B cell (primary cell): ENCODE measurements around the gene TEAD1. TPM values are rescaled to one million over a fixed set of nuclear protein-coding genes. Genes with fewer than 3 reads are reported as not detected.

ENCODE experiments used
- ATAC-seq: fragments of 200-7000 bp; cut with Tn5 transposase; one replicate; pipeline ENCODE4 v1.10.0; 2021; ENCODE audit warnings: low read depth, mild to moderate bottlenecking, moderate number of reproducible peaks, moderate library complexity
- CTCF ChIA-PET: fragments of 350-600 bp; sonication (Branson Sonifier 250); formaldehyde crosslinking; loops from one replicate; lab custom pipeline; 2021; ENCODE audit warnings: antibody characterized with exemption, inconsistent platforms; lab: Charles Lee
- POLR2A ChIA-PET: fragments of 350-600 bp; sonication (Branson Sonifier 250); formaldehyde crosslinking; loops from one replicate; lab custom pipeline; 2021; ENCODE audit warnings: antibody characterized with exemption; lab: Charles Lee
- DNase-seq: peaks from one replicate; pipeline ENCODE4 v3.0.0; 2013
- H2AFZ ChIP-seq: 2 replicates; pipeline ENCODE4 v1.6.1; 2012; ENCODE audit warnings: mild to moderate bottlenecking, low read depth, low read length; ENCODE audit not compliant: insufficient read depth, poor library complexity, severe bottlenecking
- H3K27ac ChIP-seq, 2 donors: 1 replicate in 1 of 2; 2 replicates in 1 of 2; pipeline ENCODE4 v1.5.1; 2012 to 2013; ENCODE audit warnings: low read length in 2 of 2, mild to moderate bottlenecking in 2 of 2, moderate library complexity in 1 of 2
- H3K27me3 ChIP-seq, 4 experiments: fragments of 200-600 bp in 1 of 4; sonication (generic) in 1 of 4; replicated peaks in 1 of 4; 1 replicate in 2 of 4; 2 replicates in 2 of 4; pipeline versions ENCODE4 v1.6.1 to v1.7.0; 2013 to 2016; ENCODE audit warnings: low read length in 3 of 4, mild to moderate bottlenecking in 2 of 4, mixed read lengths in 1 of 4, moderate library complexity in 1 of 4; ENCODE audit not compliant: insufficient read depth in 4 of 4, control insufficient read depth in 3 of 4; ENCODE audit errors: control extremely low read depth in 1 of 4
- H3K36me3 ChIP-seq, 2 experiments: replicated peaks in 1 of 2; 1 replicate in 1 of 2; 2 replicates in 1 of 2; pipeline versions ENCODE4 v1.6.1 to v1.7.1; 2013; ENCODE audit warnings: low read length in 1 of 2; ENCODE audit not compliant: insufficient read depth in 2 of 2, control insufficient read depth in 1 of 2; ENCODE audit errors: control extremely low read depth in 1 of 2, extremely low read depth in 1 of 2
- H3K4me1 ChIP-seq, 2 donors: fragments of 200-600 bp in 1 of 2; sonication (generic) in 1 of 2; 1 replicate in 1 of 2; 2 replicates in 1 of 2; pipeline versions ENCODE4 v1.5.1 to v1.6.1; 2013 to 2017; ENCODE audit warnings: low read length in 2 of 2; ENCODE audit not compliant: control insufficient read depth in 2 of 2, insufficient read depth in 2 of 2
- H3K4me2 ChIP-seq: replicated peaks from 2 replicates; pipeline ENCODE3; 2012; ENCODE audit warnings: mild to moderate bottlenecking, low read depth, low read length; ENCODE audit not compliant: poor library complexity, severe bottlenecking
- H3K4me3 ChIP-seq, 5 experiments: fragments of 200-600 bp in 1 of 5; sonication (generic) in 1 of 5; 1 replicate in 3 of 5; 2 replicates in 2 of 5; pipeline versions ENCODE4 v1.5.1 to v1.7.0; 2011 to 2016; ENCODE audit warnings: low read length in 4 of 5, mild to moderate bottlenecking in 4 of 5, low read depth in 2 of 5, control low read depth in 1 of 5, moderate library complexity in 1 of 5; ENCODE audit not compliant: insufficient read depth in 1 of 5; ENCODE audit errors: control extremely low read depth in 1 of 5, extremely low read depth in 1 of 5
- H3K79me2 ChIP-seq: fragments of 200-600 bp; sonication (generic); one replicate; pipeline ENCODE4 v1.6.0; 2016; ENCODE audit warnings: low read length; ENCODE audit not compliant: control insufficient read depth, insufficient read depth
- H3K9ac ChIP-seq: fragments of 200-600 bp; sonication (generic); 2 replicates; pipeline ENCODE4 v1.6.1; 2017; ENCODE audit warnings: mild to moderate bottlenecking, low read length, moderate library complexity
- H3K9me3 ChIP-seq, 3 donors: one replicate each; pipeline versions ENCODE4 v1.6.1 to v1.7.1; 2013; ENCODE audit warnings: low read length in 2 of 3; ENCODE audit not compliant: control insufficient read depth in 2 of 3, insufficient read depth in 1 of 3; ENCODE audit errors: control extremely low read depth in 1 of 3
- H4K20me1 ChIP-seq: 2 replicates; pipeline ENCODE4 v1.6.0; 2012; ENCODE audit warnings: mild to moderate bottlenecking, low read length; ENCODE audit not compliant: insufficient read depth, control insufficient read depth, poor library complexity, severe bottlenecking
- H3K27ac Mint-ChIP-seq: one replicate; pipeline ENCODE4 v1.8.0; 2021; ENCODE audit warnings: mixed read lengths
- H3K27me3 Mint-ChIP-seq: one replicate; pipeline ENCODE4 v1.8.0; 2021; ENCODE audit warnings: mixed read lengths
- H3K4me1 Mint-ChIP-seq: one replicate; pipeline ENCODE4 v1.8.0; 2021; ENCODE audit warnings: mixed read lengths
- H3K4me3 Mint-ChIP-seq: one replicate; pipeline ENCODE4 v1.8.0; 2021; ENCODE audit warnings: mixed read lengths
- H3K9me3 Mint-ChIP-seq: one replicate; pipeline ENCODE4 v1.8.0; 2022; ENCODE audit warnings: mixed read lengths; ENCODE audit not compliant: insufficient read depth
- EZH2 ChIP-seq: IDR thresholded peaks from 2 replicates; pipeline ENCODE4 v1.6.1; 2012; ENCODE audit warnings: borderline replicate concordance, low read depth, mild to moderate bottlenecking, moderate library complexity, low read length; ENCODE audit not compliant: insufficient read depth, poor library complexity, severe bottlenecking
- WGBS: methylation state at CpG from one replicate; pipeline ENCODE4 v1.1.5; 2013; ENCODE audit warnings: missing lambda C conversion rate; ENCODE audit not compliant: insufficient coverage; 5-methylcytosine and 5-hydroxymethylcytosine counted together
- intact Hi-C: fragments of 100-400 bp; cut with micrococcal nuclease; formaldehyde crosslinking; loops from one replicate; pipeline ENCODE4 v1.10.0; 2022
- polyA plus RNA-seq: library from polyadenylated mRNA; depleted of rRNA; stranded (reverse); fragments of >200 nt; gene quantifications from 2 replicates; pipeline ENCODE4 v1.2.3, GENCODE V29; 2012
- total RNA-seq, 2 donors: library from RNA; stranded (reverse); fragments of 120-200 nt in 1 of 2; gene quantifications; 1 replicate in 1 of 2; 2 replicates in 1 of 2; pipeline versions ENCODE4 v1.2.3 to v1.2.4, GENCODE V29; 2013 to 2022
- TF ChIP-seq, protein P1 (sequence below): fragments of 200-600 bp; IDR thresholded peaks from one replicate; pipeline ENCODE4 v1.8.0; 2022; ENCODE audit warnings: antibody characterized with exemption, mild to moderate bottlenecking

The TEAD1 gene
- total and polyA plus RNA-seq, 2 donors (not counting 1 experiment from before 2014, with no cell fraction given), result 0.30 TPM; not detected in 1

DNA sequence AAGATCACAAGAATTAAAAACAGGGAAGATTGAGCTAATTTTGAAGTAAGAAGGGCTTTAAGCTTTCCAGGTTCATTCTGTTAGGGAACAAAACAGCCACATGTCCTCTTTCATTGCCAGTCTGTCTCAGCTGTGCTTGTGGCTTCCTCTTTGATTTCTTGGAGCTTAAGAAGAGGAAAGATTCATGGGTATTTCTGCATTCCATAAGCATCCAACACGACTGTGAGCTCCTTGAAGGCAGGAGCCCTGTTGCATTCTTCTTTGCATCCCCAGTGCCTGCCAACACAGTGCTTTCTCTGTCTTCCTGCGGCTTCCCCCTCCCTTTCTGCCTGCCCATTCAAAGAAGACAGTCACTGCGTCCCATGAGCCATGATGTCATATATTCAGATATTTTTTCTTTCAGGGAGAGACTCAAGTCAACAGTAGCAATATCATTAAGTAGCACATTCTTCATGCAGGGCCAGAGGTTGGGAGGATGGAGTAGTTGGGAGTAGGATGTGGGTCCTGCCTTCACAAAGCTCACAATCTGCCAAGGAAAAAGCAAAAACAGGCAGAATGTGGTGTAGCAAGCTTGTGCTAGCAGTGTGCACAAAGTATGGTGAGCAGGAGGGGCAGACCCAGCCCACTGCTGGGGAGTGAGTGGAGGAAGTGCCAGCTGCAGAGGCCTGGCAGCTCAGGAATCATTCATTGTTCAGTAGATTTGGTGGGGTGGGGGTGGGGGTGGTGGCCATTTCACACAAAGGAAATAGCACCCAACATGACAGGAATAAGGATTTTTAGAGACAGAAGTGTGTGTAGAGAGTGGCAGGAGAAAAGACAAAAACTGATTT is 172.8 kb downstream of the TEAD1 start:
- Histone ChIP-seq H3K4me1 (no peaks in the 10 kb centered on the region), H3K4me2 (no peak overlapping the region), H3K4me3 (no peak overlapping the region), H4K20me1 (no peaks in the 10 kb centered on the region), H3K79me2 (no peaks in the 10 kb centered on the region), H3K9ac (no peak overlapping the region), H3K27ac (no peak overlapping the region), H2AFZ (no peak overlapping the region), H3K27me3 (no peaks in the 10 kb centered on the region), H3K36me3 (no peaks in the 10 kb centered on the region), H3K9me3 (no peaks in the 10 kb centered on the region)
- TF ChIP-seq, protein P1, sequence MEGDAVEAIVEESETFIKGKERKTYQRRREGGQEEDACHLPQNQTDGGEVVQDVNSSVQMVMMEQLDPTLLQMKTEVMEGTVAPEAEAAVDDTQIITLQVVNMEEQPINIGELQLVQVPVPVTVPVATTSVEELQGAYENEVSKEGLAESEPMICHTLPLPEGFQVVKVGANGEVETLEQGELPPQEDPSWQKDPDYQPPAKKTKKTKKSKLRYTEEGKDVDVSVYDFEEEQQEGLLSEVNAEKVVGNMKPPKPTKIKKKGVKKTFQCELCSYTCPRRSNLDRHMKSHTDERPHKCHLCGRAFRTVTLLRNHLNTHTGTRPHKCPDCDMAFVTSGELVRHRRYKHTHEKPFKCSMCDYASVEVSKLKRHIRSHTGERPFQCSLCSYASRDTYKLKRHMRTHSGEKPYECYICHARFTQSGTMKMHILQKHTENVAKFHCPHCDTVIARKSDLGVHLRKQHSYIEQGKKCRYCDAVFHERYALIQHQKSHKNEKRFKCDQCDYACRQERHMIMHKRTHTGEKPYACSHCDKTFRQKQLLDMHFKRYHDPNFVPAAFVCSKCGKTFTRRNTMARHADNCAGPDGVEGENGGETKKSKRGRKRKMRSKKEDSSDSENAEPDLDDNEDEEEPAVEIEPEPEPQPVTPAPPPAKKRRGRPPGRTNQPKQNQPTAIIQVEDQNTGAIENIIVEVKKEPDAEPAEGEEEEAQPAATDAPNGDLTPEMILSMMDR, result no peak
- no peak for TF ChIP-seq EZH2
- 58% methylated on average over 2 of the region's 3 CpGs for WGBS
- no peak overlapping the region for H3K4me3 Mint-ChIP-seq
- intact Hi-C loops, result no loop called here
- ChIA-PET POLR2A (no interaction called here), CTCF (no interaction called here)
- DNase-seq (no peak), ATAC-seq (no peak)
- H3K9me3 Mint-ChIP-seq, result no peaks in the 10 kb centered on the region
- no peaks in the 10 kb centered on the region for H3K4me1 Mint-ChIP-seq
- H3K27me3 Mint-ChIP-seq, result peaks cover 22% of the 10 kb centered on the region
- no peak overlapping the region for H3K27ac Mint-ChIP-seq

DNA sequence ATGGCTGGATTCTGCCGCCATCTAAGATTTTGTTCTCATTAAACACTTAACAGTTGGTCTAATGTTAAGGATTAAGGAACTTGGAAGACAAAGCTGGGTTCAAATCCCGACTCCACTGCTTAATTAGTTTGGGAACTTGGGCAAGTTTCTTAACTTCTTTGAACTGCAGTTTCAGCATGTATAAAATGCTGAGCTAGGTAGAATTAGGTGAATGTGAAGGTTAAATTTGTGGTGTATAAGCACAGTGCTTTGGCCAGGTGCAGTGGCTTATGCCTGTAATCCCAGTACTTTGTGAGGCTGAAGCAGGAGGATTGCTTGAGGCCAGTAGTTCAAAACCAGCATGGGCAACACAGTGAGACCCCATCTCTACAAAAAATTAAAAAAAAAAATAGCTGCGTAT is 174.2 kb downstream of the TEAD1 start:
- Mint-ChIP-seq H3K27me3 (peaks cover 18% of the 10 kb centered on the region), H3K4me1 (no peaks in the 10 kb centered on the region), H3K4me3 (no peak overlapping the region), H3K9me3 (no peaks in the 10 kb centered on the region), H3K27ac (no peak overlapping the region)
- H3K79me2 ChIP-seq, result no peaks in the 10 kb centered on the region
- ChIA-PET POLR2A (no interaction called here), CTCF (no interaction called here)
- no peak overlapping the region for H3K4me3 ChIP-seq
- H2AFZ ChIP-seq, result no peak overlapping the region
- no peak overlapping the region for H3K4me2 ChIP-seq
- no peaks in the 10 kb centered on the region for H3K4me1 ChIP-seq
- ATAC-seq (no peak), DNase-seq (no peak)
- intact Hi-C loops, result no loop called here
- no peak for TF ChIP-seq EZH2
- TF ChIP-seq, protein P1, result no peak
- no peaks in the 10 kb centered on the region for H4K20me1 ChIP-seq
- H3K9me3 ChIP-seq, result no peaks in the 10 kb centered on the region
- WGBS, result 43% methylated on average over 1 of the region's 3 CpGs
- no peaks in the 10 kb centered on the region for H3K36me3 ChIP-seq
- no peak overlapping the region for H3K27ac ChIP-seq
- H3K9ac ChIP-seq, result no peak overlapping the region
- no peaks in the 10 kb centered on the region for H3K27me3 ChIP-seq
